Measurements from ENCODE around the gene MRPL11. TPM values are rescaled to one million over a fixed set of nuclear protein-coding genes. Genes with fewer than 3 reads are reported as not detected.

Gene MRPL11
- total RNA-seq, 1 experiment from 2014 or later, result 138 TPM

Other genes with a start within 250 kb of the MRPL11 start
- 48.3 and 58.4 TPM in 2 replicates for gene KLC2, start 181.1 kb downstream of the MRPL11 start, total RNA-seq (2021)
- gene RAB1B, start 170.2 kb downstream of the MRPL11 start, total RNA-seq (2021), result 209 and 232 TPM in 2 replicates
- 5.5 and 6.8 TPM in 2 replicates for gene CNIH2, start 160.7 kb downstream of the MRPL11 start, total RNA-seq (2021)
- 81.8 and 84.8 TPM in 2 replicates for gene YIF1A, start 149.7 kb downstream of the MRPL11 start, total RNA-seq (2021)
- gene TMEM151A, start 147.0 kb downstream of the MRPL11 start, total RNA-seq (2021), result 0.15 and 0.22 TPM in 2 replicates
- not detected in 2 replicates for gene CD248, start 121.8 kb downstream of the MRPL11 start, total RNA-seq (2021)
- gene RIN1, start 102.4 kb downstream of the MRPL11 start, total RNA-seq (2021), result 15.5 and 19.5 TPM in 2 replicates
- gene BRMS1, start 93.7 kb downstream of the MRPL11 start, total RNA-seq (2021), result 43.2 and 54.3 TPM in 2 replicates
- gene B4GAT1, start 91.2 kb downstream of the MRPL11 start, total RNA-seq (2021), result 22.8 and 28.5 TPM in 2 replicates
- gene SLC29A2, start 67.1 kb downstream of the MRPL11 start, total RNA-seq (2021), result 28.9 and 36.1 TPM in 2 replicates
- not detected in 2 replicates for gene NPAS4, start 17.8 kb downstream of the MRPL11 start, total RNA-seq (2021)
- gene PELI3, start 28.1 kb upstream of the MRPL11 start, total RNA-seq (2021), result 14.0 and 18.0 TPM in 2 replicates
- gene DPP3, start 41.6 kb upstream of the MRPL11 start, total RNA-seq (2021), result 76.2 and 80.0 TPM in 2 replicates
- gene BBS1, start 71.8 kb upstream of the MRPL11 start, total RNA-seq (2021), result 56.1 and 63.4 TPM in 2 replicates
- gene ZDHHC24, start 107.2 kb upstream of the MRPL11 start, total RNA-seq (2021), result 19.4 and 28.7 TPM in 2 replicates
- gene ACTN3, start 108.1 kb upstream of the MRPL11 start, total RNA-seq (2021), result not detected in 2 replicates
- gene CTSF, start 129.8 kb upstream of the MRPL11 start, total RNA-seq (2021), result 34.3 and 59.2 TPM in 2 replicates
- gene CCDC87, start 154.2 kb upstream of the MRPL11 start, total RNA-seq (2021), result 0.83 and 1.0 TPM in 2 replicates
- 47.2 and 61.0 TPM in 2 replicates for gene CCS, start 154.3 kb upstream of the MRPL11 start, total RNA-seq (2021)
- 108 and 112 TPM in 2 replicates for gene RBM14, start 177.8 kb upstream of the MRPL11 start, total RNA-seq (2021)
- gene RBM4, start 199.9 kb upstream of the MRPL11 start, total RNA-seq (2021), result 131 and 140 TPM in 2 replicates
- 17.8 and 24.8 TPM in 2 replicates for gene RBM4B, start 239.0 kb upstream of the MRPL11 start, total RNA-seq (2021)

All from PC-9 (cell line).